Measurements from ENCODE around the gene SPP1. TPM values are rescaled to one million over a fixed set of nuclear protein-coding genes. Genes with fewer than 3 reads are reported as not detected.

The SPP1 gene
- polyA plus RNA-seq, 1 donor (not counting 4 experiments of a cell fraction or from before 2014, with no cell fraction given), result 0.84 TPM

DNA sequence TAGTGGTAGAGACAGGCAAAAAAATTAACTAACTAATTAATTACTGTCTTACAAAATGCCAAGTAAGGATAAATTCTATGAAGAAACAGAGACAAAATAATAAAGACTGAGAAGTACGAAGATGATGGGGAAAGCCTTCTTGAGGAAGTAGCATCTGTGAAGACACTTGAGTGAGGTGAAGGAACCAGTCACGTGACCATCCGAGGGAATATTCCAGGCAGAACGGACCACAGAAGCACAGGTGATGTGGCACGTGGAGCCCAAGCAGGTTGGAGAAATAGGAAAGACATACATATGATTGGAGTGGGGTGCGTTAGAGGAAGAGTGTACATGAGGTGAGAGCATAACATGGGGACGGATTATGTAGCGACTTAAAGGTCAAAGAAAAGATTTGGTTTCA lies 30.5 kb upstream of the SPP1 start:
- H3K27me3 ChIP-seq (ENCODE audit: control insufficient read depth, extremely low read depth, insufficient read depth, low read length), result no peaks in the 10 kb centered on the region
- TF ChIP-seq, protein P1, sequence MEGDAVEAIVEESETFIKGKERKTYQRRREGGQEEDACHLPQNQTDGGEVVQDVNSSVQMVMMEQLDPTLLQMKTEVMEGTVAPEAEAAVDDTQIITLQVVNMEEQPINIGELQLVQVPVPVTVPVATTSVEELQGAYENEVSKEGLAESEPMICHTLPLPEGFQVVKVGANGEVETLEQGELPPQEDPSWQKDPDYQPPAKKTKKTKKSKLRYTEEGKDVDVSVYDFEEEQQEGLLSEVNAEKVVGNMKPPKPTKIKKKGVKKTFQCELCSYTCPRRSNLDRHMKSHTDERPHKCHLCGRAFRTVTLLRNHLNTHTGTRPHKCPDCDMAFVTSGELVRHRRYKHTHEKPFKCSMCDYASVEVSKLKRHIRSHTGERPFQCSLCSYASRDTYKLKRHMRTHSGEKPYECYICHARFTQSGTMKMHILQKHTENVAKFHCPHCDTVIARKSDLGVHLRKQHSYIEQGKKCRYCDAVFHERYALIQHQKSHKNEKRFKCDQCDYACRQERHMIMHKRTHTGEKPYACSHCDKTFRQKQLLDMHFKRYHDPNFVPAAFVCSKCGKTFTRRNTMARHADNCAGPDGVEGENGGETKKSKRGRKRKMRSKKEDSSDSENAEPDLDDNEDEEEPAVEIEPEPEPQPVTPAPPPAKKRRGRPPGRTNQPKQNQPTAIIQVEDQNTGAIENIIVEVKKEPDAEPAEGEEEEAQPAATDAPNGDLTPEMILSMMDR (optimal IDR thresholded peaks at IDR 0.05 in 1 of 3, IDR thresholded peaks at IDR 0.05 in 1 of 3, conservative IDR thresholded peaks at IDR 0.05 in 1 of 3; ENCODE audit: extremely low read depth in 1 of 3, insufficient read depth in 2 of 3, low read length in 3 of 3), result no peak
- no peak for TF ChIP-seq EZH2 (IDR thresholded peaks at IDR 0.05; ENCODE audit: low read length)
- H3K4me2 ChIP-seq (ENCODE audit: control insufficient read depth, extremely low read depth, insufficient read depth, low read depth, low read length), result no peak overlapping the region
- dilution Hi-C loops (cut with MboI; ENCODE audit: extremely low pct_ligation_motif_present, low sequenced_read_pairs), result no loop called here
- H3K27ac ChIP-seq (ENCODE audit: control insufficient read depth, insufficient read depth, low read length), result no peak overlapping the region
- H3K9me1 ChIP-seq (ENCODE audit: control insufficient read depth, extremely low read depth, insufficient read depth, low read length), result no peaks in the 10 kb centered on the region
- H2AFZ ChIP-seq (ENCODE audit: control insufficient read depth, low read length), result no peak overlapping the region
- H3K79me2 ChIP-seq (ENCODE audit: control insufficient read depth, insufficient read depth, low read length), result no peaks in the 10 kb centered on the region
- no peak for FAIRE-seq
- no peak for DNase-seq (ENCODE audit: low read depth, low spot score)
- no peak overlapping the region for H3K4me3 ChIP-seq (ENCODE audit: control insufficient read depth in 2 of 3, extremely low read depth in 1 of 3, insufficient read depth in 2 of 3, low read depth in 1 of 3, low read length in 3 of 3)
- H4K20me1 ChIP-seq (ENCODE audit: control insufficient read depth, extremely low read depth, insufficient read depth, low read length), result no peaks in the 10 kb centered on the region
- no peaks in the 10 kb centered on the region for H3K4me1 ChIP-seq (ENCODE audit: control insufficient read depth, extremely low read depth, insufficient read depth, low read length)
- H3K9me3 ChIP-seq (ENCODE audit: control insufficient read depth, low read depth, low read length), result no peaks in the 10 kb centered on the region
- no peak overlapping the region for H3K9ac ChIP-seq (ENCODE audit: control insufficient read depth, extremely low read depth, insufficient read depth, low read length)
- H3K36me3 ChIP-seq (ENCODE audit: control insufficient read depth in 2 of 2, extremely low read depth in 1 of 2, insufficient read depth in 2 of 2, low read length in 2 of 2), result no peaks in the 10 kb centered on the region

DNA sequence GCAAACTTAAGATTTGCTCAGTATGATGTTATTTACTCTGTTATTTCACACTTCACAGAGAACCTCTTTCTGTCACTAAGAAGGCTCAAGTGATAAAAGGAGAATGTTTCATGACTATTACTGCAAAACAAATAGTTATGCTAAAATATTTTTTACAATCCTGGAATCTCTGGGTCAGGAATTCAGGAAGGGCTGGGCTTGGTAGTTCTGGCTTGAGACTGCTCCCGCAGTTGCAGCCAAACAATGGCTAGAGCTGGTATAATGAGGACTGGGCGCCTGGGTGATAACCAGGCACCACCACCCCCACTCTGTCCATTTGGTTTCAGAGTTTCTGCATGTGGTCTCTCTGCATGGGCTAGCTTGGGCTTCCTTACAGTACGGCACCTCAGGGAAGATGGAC lies 28.7 kb upstream of the SPP1 start:
- no peak overlapping the region for H3K9ac ChIP-seq (ENCODE audit: control insufficient read depth, extremely low read depth, insufficient read depth, low read length)
- no peaks in the 10 kb centered on the region for H3K36me3 ChIP-seq (ENCODE audit: control insufficient read depth in 2 of 2, extremely low read depth in 1 of 2, insufficient read depth in 2 of 2, low read length in 2 of 2)
- H3K4me1 ChIP-seq (ENCODE audit: control insufficient read depth, extremely low read depth, insufficient read depth, low read length), result no peaks in the 10 kb centered on the region
- H4K20me1 ChIP-seq (ENCODE audit: control insufficient read depth, extremely low read depth, insufficient read depth, low read length), result no peaks in the 10 kb centered on the region
- H3K4me3 ChIP-seq (ENCODE audit: control insufficient read depth in 2 of 3, extremely low read depth in 1 of 3, insufficient read depth in 2 of 3, low read depth in 1 of 3, low read length in 3 of 3), result no peak overlapping the region
- H3K27me3 ChIP-seq (ENCODE audit: control insufficient read depth, extremely low read depth, insufficient read depth, low read length), result no peaks in the 10 kb centered on the region
- no peak for DNase-seq (ENCODE audit: low read depth, low spot score)
- dilution Hi-C loops (cut with MboI; ENCODE audit: extremely low pct_ligation_motif_present, low sequenced_read_pairs), result no loop called here
- H3K9me1 ChIP-seq (ENCODE audit: control insufficient read depth, extremely low read depth, insufficient read depth, low read length), result no peaks in the 10 kb centered on the region
- no peak for TF ChIP-seq EZH2 (IDR thresholded peaks at IDR 0.05; ENCODE audit: low read length)
- TF ChIP-seq, protein P1 (optimal IDR thresholded peaks at IDR 0.05 in 1 of 3, IDR thresholded peaks at IDR 0.05 in 1 of 3, conservative IDR thresholded peaks at IDR 0.05 in 1 of 3; ENCODE audit: extremely low read depth in 1 of 3, insufficient read depth in 2 of 3, low read length in 3 of 3), result no peak
- FAIRE-seq, result no peak
- no peak overlapping the region for H3K4me2 ChIP-seq (ENCODE audit: control insufficient read depth, extremely low read depth, insufficient read depth, low read depth, low read length)
- no peak overlapping the region for H2AFZ ChIP-seq (ENCODE audit: control insufficient read depth, low read length)
- no peaks in the 10 kb centered on the region for H3K79me2 ChIP-seq (ENCODE audit: control insufficient read depth, insufficient read depth, low read length)
- H3K9me3 ChIP-seq (ENCODE audit: control insufficient read depth, low read depth, low read length), result no peaks in the 10 kb centered on the region
- H3K27ac ChIP-seq (ENCODE audit: control insufficient read depth, insufficient read depth, low read length), result no peak overlapping the region
